H1 (cell line): ENCODE data around the gene NDRG2. TPM values are rescaled to one million over a fixed set of nuclear protein-coding genes. Genes with fewer than 3 reads are reported as not detected.

ENCODE experiments used
- CTCF ChIA-PET: fragments of 300-600 bp; sonication (Branson Sonifier 250); formaldehyde crosslinking; loops from one replicate; lab custom pipeline; 2021; ENCODE audit not compliant: partially characterized antibody; lab: Charles Lee
- POLR2A ChIA-PET: fragments of 300-600 bp; sonication (Branson Sonifier 250); formaldehyde crosslinking; loops from one replicate; lab custom pipeline; 2021; ENCODE audit warnings: inconsistent platforms; ENCODE audit not compliant: partially characterized antibody; lab: Charles Lee
- DNase-seq, 2 experiments: peaks; one replicate each; pipeline versions ENCODE4 v3.0.0 to v3.0.0-alpha.2; 2010 to 2022; ENCODE audit warnings: low spot score in 2 of 2, low read depth in 1 of 2, mixed read lengths in 1 of 2
- FAIRE-seq: peaks from 2 replicates; lab custom pipeline; 2011; peaks lifted over from hg19 to GRCh38; lab: Jason Lieb, UNC
- H2AFZ ChIP-seq: 2 replicates; pipeline ENCODE4 v1.8.1; 2012; ENCODE audit warnings: low read length, inconsistent platforms
- H2AK5ac ChIP-seq: 2 replicates; pipeline ENCODE4 v1.6.1; 2013; ENCODE audit warnings: low read depth, low read length
- H2BK120ac ChIP-seq: replicated peaks from 2 replicates; pipeline ENCODE3; 2013; ENCODE audit warnings: low read depth, low read length, inconsistent platforms
- H2BK12ac ChIP-seq: 2 replicates; pipeline ENCODE4 v1.6.1; 2013; ENCODE audit warnings: low read depth, low read length
- H2BK15ac ChIP-seq: 2 replicates; pipeline ENCODE4 v1.6.1; 2013; ENCODE audit warnings: low read length
- H2BK20ac ChIP-seq: 2 replicates; pipeline ENCODE4 v1.6.1; 2013; ENCODE audit warnings: low read length
- H2BK5ac ChIP-seq: 2 replicates; pipeline ENCODE4 v1.6.1; 2013; ENCODE audit warnings: low read depth, low read length
- H3K14ac ChIP-seq: 2 replicates; pipeline ENCODE4 v1.6.1; 2013; ENCODE audit warnings: inconsistent platforms; ENCODE audit not compliant: insufficient read length
- H3K18ac ChIP-seq: 2 replicates; pipeline ENCODE4 v1.6.1; 2013; ENCODE audit warnings: low read length; ENCODE audit errors: extremely low read depth
- H3K23ac ChIP-seq: 2 replicates; pipeline ENCODE4 v1.6.1; 2013; ENCODE audit warnings: inconsistent platforms; ENCODE audit not compliant: insufficient read length
- H3K23me2 ChIP-seq: 2 replicates; pipeline ENCODE4 v1.6.1; 2013; ENCODE audit warnings: low read depth, low read length
- H3K27ac ChIP-seq: 2 replicates; pipeline ENCODE4 v1.6.1; 2011; ENCODE audit warnings: low read depth, low read length, inconsistent platforms
- H3K27me3 ChIP-seq, 4 experiments: replicated peaks in 1 of 4; 1 replicate in 1 of 4; 2 replicates in 3 of 4; pipeline versions ENCODE4 v1.6.1 to v1.8.1; 2011 to 2013; ENCODE audit warnings: low read length in 3 of 4, mild to moderate bottlenecking in 3 of 4, inconsistent platforms in 2 of 4, mixed read lengths in 2 of 4, moderate library complexity in 1 of 4; ENCODE audit not compliant: control insufficient read depth in 3 of 4, insufficient read depth in 3 of 4; ENCODE audit errors: extremely low read depth in 1 of 4
- H3K36me3 ChIP-seq, 4 experiments: 2 replicates each; pipeline versions ENCODE4 v1.6.1 to v1.8.1; 2011 to 2013; ENCODE audit warnings: mild to moderate bottlenecking in 4 of 4, low read length in 3 of 4, moderate library complexity in 2 of 4, control low read depth in 1 of 4, inconsistent platforms in 1 of 4; ENCODE audit not compliant: insufficient read depth in 4 of 4, control insufficient read depth in 2 of 4
- H3K4ac ChIP-seq: replicated peaks from 2 replicates; pipeline ENCODE3; 2013; ENCODE audit warnings: low read length, low read depth, mixed read lengths, inconsistent platforms; ENCODE audit not compliant: insufficient read length
- H3K4me1 ChIP-seq, 4 experiments: replicated peaks in 1 of 4; 1 replicate in 1 of 4; 2 replicates in 3 of 4; pipeline versions ENCODE4 v1.6.1 to v1.8.1; 2011 to 2013; ENCODE audit warnings: low read length in 3 of 4, inconsistent platforms in 2 of 4, mixed read lengths in 1 of 4; ENCODE audit not compliant: insufficient read depth in 4 of 4, control insufficient read depth in 3 of 4
- H3K4me2 ChIP-seq, 2 experiments: 2 replicates each; pipeline versions ENCODE4 v1.6.1 to v1.8.1; 2011 to 2013; ENCODE audit warnings: low read depth in 2 of 2, low read length in 2 of 2, control low read depth in 1 of 2, inconsistent platforms in 1 of 2, mild to moderate bottlenecking in 1 of 2; ENCODE audit not compliant: insufficient read depth in 1 of 2
- H3K4me3 ChIP-seq, 4 experiments: fragments of 200-600, 300-600 bp in 1 of 4; sonication (generic), shearing (Covaris generic), sonication (Bioruptor Twin) in 1 of 4; 2 replicates each; pipeline versions ENCODE4 v1.5.1 to v1.8.1; 2011 to 2016; ENCODE audit warnings: low read length in 4 of 4, low read depth in 3 of 4, control low read depth in 2 of 4, inconsistent platforms in 2 of 4, mild to moderate bottlenecking in 2 of 4, mixed read lengths in 1 of 4, moderate library complexity in 1 of 4; ENCODE audit not compliant: insufficient read depth in 2 of 4; ENCODE audit errors: extremely low read depth in 1 of 4
- H3K56ac ChIP-seq: replicated peaks from 2 replicates; pipeline ENCODE3; 2013; ENCODE audit warnings: low read depth, mild to moderate bottlenecking, mixed read lengths, low read length, inconsistent platforms; ENCODE audit not compliant: insufficient read length
- H3K79me1 ChIP-seq: 2 replicates; pipeline ENCODE4 v1.6.1; 2013; ENCODE audit warnings: low read depth, low read length, control low read depth
- H3K79me2 ChIP-seq, 2 experiments: 2 replicates each; pipeline versions ENCODE4 v1.6.1 to v1.8.1; 2012 to 2013; ENCODE audit warnings: low read length in 2 of 2, mild to moderate bottlenecking in 2 of 2, inconsistent platforms in 1 of 2; ENCODE audit not compliant: insufficient read depth in 2 of 2, control insufficient read depth in 1 of 2
- H3K9ac ChIP-seq, 4 experiments: replicated peaks in 1 of 4; 1 replicate in 1 of 4; 2 replicates in 3 of 4; pipeline versions ENCODE4 v1.6.1 to v1.8.1; 2011 to 2013; ENCODE audit warnings: low read depth in 3 of 4, low read length in 3 of 4, control low read depth in 2 of 4, mild to moderate bottlenecking in 2 of 4, moderate library complexity in 2 of 4, inconsistent platforms in 1 of 4; ENCODE audit errors: extremely low read depth in 1 of 4
- H3K9me3 ChIP-seq, 2 experiments: 2 replicates each; pipeline versions ENCODE4 v1.6.1 to v1.8.1; 2012 to 2013; ENCODE audit warnings: mild to moderate bottlenecking in 2 of 2, moderate library complexity in 2 of 2, control low read depth in 1 of 2, inconsistent platforms in 1 of 2, low read depth in 1 of 2, low read length in 1 of 2, mixed read lengths in 1 of 2; ENCODE audit not compliant: insufficient read depth in 2 of 2
- H4K20me1 ChIP-seq, 2 experiments: replicated peaks in 1 of 2; 2 replicates each; pipeline versions ENCODE3 to v1.8.1; 2011 to 2013; ENCODE audit warnings: inconsistent platforms in 2 of 2, low read length in 2 of 2, mild to moderate bottlenecking in 1 of 2; ENCODE audit not compliant: insufficient read depth in 2 of 2, control insufficient read depth in 1 of 2
- H4K5ac ChIP-seq: 2 replicates; pipeline ENCODE4 v1.6.1; 2013; ENCODE audit warnings: low read length, low read depth, mixed read lengths, inconsistent platforms; ENCODE audit not compliant: insufficient read length
- H4K8ac ChIP-seq: 2 replicates; pipeline ENCODE4 v1.8.0; 2013; ENCODE audit warnings: mild to moderate bottlenecking, moderate library complexity, low read length, inconsistent platforms; ENCODE audit not compliant: insufficient read depth; ENCODE audit errors: extremely low read depth
- H4K91ac ChIP-seq: replicated peaks from 2 replicates; pipeline ENCODE3; 2013; ENCODE audit warnings: low read length, mixed read lengths, inconsistent platforms; ENCODE audit not compliant: insufficient read length
- CBX8 ChIP-seq: fragments of 300-800, 300-1000 bp; sonication (generic); IDR thresholded peaks from 2 replicates; pipeline ENCODE4 v1.7.1; 2016; ENCODE audit warnings: low read depth, low read length, borderline replicate concordance
- CREB1 ChIP-seq: IDR thresholded peaks from 2 replicates; pipeline ENCODE4 v1.6.1; 2012; ENCODE audit warnings: inconsistent platforms
- EP300 ChIP-seq, 2 experiments: IDR thresholded peaks; 1 replicate in 1 of 2; 2 replicates in 1 of 2; pipeline ENCODE4 v1.6.1; 2011 to 2012; ENCODE audit warnings: low read depth in 2 of 2, low read length in 2 of 2, mild to moderate bottlenecking in 2 of 2, borderline replicate concordance in 1 of 2, inconsistent platforms in 1 of 2, moderate library complexity in 1 of 2
- FOSL1 ChIP-seq: IDR thresholded peaks from 2 replicates; pipeline ENCODE4 v1.6.1; 2011; ENCODE audit warnings: mild to moderate bottlenecking, low read depth, low read length, moderate library complexity; ENCODE audit not compliant: insufficient read depth
- NANOG ChIP-seq: IDR thresholded peaks from 2 replicates; pipeline ENCODE4 v1.6.1; 2011; ENCODE audit warnings: low read length, low read depth, mild to moderate bottlenecking, inconsistent platforms; ENCODE audit not compliant: insufficient read depth, poor library complexity, severe bottlenecking
- SUZ12 ChIP-seq: fragments of 200-600 bp; sonication (generic); IDR thresholded peaks from 2 replicates; pipeline ENCODE4 v1.6.1; 2012; ENCODE audit warnings: mild to moderate bottlenecking, inconsistent platforms, low read length, moderate library complexity, mixed read lengths
- TEAD4 ChIP-seq: IDR thresholded peaks from 2 replicates; pipeline ENCODE4 v1.6.1; 2012; ENCODE audit warnings: low read depth, low read length, inconsistent platforms, mixed read lengths
- WGBS, 2 experiments: shearing (Covaris generic) in 1 of 2; methylation state at CpG; one replicate each; pipeline versions ENCODE4 v1.1.6 to v1.1.7; 2013 to 2015; ENCODE audit warnings: low lambda C conversion rate in 2 of 2, mixed read lengths in 2 of 2, inconsistent platforms in 1 of 2, low coverage in 1 of 2, missing lambda C conversion rate in 1 of 2; ENCODE audit not compliant: insufficient replicate concordance in 2 of 2, insufficient coverage in 1 of 2, insufficient read length in 1 of 2; ENCODE audit errors: extremely low coverage in 1 of 2, missing lambda C conversion rate in 1 of 2; 5-methylcytosine and 5-hydroxymethylcytosine counted together
- polyA plus RNA-seq, 7 experiments: library from polyadenylated mRNA; depleted of rRNA in 3 of 7; stranded (reverse) in 5 of 7; unstranded in 2 of 7; fragments of >200 nt in 5 of 7; fragments of 200-250 nt in 2 of 7; gene quantifications; 1 replicate in 5 of 7; 2 replicates in 1 of 7; 4 replicates in 1 of 7; pipeline versions ENCODE4 v1.2.1 to v1.2.3, GENCODE V29; 2011 to 2013; ENCODE audit warnings: missing spikeins in 2 of 7, mixed read lengths in 2 of 7
- total RNA-seq: library from RNA; stranded (reverse); fragmentation: NEBNext Ultra II Directional; extraction: Animal tissue kit (Norgen Biotek cat#: 25700); gene quantifications from 2 replicates; pipeline ENCODE4 v1.2.1, GENCODE V29; 2021
- TF ChIP-seq, protein P1 (sequence below): IDR thresholded peaks from 2 replicates; pipeline ENCODE4 v1.6.1; 2011; ENCODE audit warnings: low read depth, mild to moderate bottlenecking, low read length; ENCODE audit not compliant: insufficient read depth
- TF ChIP-seq, protein P2 (sequence below), 3 experiments: IDR thresholded peaks; 1 replicate in 2 of 3; 2 replicates in 1 of 3; pipeline versions ENCODE4 v1.5.1 to v1.6.1; 2011; ENCODE audit warnings: low read length in 3 of 3, mild to moderate bottlenecking in 3 of 3, inconsistent platforms in 2 of 3, low read depth in 1 of 3, moderate library complexity in 1 of 3; ENCODE audit not compliant: insufficient read depth in 1 of 3; ENCODE audit errors: control extremely low read depth in 1 of 3

NDRG2 gene
- total and polyA plus RNA-seq, 2 of the 8 experiments (the other 6 are each of a cell fraction or from before 2014, with no cell fraction given) = 29.9 to 48.6 TPM

DNA sequence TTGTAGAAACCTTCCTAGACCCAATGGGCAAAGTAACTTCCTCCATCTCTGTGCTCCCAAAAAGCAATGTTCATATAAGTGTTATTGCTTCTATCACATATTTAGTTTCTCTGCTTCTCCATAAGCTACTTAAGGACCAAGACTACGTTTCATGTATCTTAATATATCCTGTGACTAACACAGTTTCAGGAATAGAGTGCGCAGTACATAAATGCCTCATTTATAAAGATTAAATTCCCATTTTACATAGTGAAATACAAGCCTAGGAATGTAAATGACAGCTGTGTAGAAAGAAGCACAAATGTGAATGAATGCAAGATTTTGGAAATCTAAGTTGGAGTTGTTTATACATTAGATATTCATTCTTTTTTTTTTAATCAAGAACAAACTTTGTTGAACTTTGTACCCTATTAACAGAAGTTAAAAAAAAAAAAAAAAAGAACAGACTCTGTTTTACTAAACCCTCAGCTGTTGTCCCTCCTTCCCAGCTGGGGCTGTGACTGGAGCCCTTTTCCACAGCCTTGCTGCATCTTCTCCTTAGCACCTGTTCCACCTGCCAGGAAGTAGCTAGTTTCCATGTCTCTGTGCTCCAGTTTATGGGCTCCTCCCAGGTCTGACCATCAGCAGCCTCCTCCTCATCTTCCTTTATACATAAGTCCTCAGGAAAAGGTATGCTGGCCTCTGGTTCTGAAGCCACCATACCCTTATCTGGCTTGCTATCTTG, 42.1 kb downstream of the NDRG2 start:
- H3K23me2 ChIP-seq = no peaks in the 10 kb centered on the region
- CTCF ChIA-PET = interaction anchor here (1.4 to 3.9 kb wide), 4 partner anchors 9 to 32 kb away, joined by 3 to 21 read pairs (median 6); partner anchors contain the start of gene SLC39A2
- TF ChIP-seq FOSL1 (no peak), EP300 (IDR thresholded peaks at IDR 0.05; ENCODE audit: borderline replicate concordance in 1 of 2, low read depth in 2 of 2, low read length in 2 of 2) (no peak), NANOG (no peak), SUZ12 (no peak), CREB1 (no peak), TEAD4 (no peak), CBX8 (no peak)
- TF ChIP-seq, protein P1, sequence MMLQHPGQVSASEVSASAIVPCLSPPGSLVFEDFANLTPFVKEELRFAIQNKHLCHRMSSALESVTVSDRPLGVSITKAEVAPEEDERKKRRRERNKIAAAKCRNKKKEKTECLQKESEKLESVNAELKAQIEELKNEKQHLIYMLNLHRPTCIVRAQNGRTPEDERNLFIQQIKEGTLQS = no peak
- TF ChIP-seq, protein P2, sequence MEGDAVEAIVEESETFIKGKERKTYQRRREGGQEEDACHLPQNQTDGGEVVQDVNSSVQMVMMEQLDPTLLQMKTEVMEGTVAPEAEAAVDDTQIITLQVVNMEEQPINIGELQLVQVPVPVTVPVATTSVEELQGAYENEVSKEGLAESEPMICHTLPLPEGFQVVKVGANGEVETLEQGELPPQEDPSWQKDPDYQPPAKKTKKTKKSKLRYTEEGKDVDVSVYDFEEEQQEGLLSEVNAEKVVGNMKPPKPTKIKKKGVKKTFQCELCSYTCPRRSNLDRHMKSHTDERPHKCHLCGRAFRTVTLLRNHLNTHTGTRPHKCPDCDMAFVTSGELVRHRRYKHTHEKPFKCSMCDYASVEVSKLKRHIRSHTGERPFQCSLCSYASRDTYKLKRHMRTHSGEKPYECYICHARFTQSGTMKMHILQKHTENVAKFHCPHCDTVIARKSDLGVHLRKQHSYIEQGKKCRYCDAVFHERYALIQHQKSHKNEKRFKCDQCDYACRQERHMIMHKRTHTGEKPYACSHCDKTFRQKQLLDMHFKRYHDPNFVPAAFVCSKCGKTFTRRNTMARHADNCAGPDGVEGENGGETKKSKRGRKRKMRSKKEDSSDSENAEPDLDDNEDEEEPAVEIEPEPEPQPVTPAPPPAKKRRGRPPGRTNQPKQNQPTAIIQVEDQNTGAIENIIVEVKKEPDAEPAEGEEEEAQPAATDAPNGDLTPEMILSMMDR (IDR thresholded peaks at IDR 0.05; ENCODE audit: control extremely low read depth in 1 of 3, insufficient read depth in 1 of 3, low read depth in 1 of 3, low read length in 3 of 3) = no peak

More for the DNA sequence above, 42.1 kb downstream of the NDRG2 start:
- no peak overlapping the region for H4K8ac ChIP-seq
- FAIRE-seq (no peak), DNase-seq (no peak)
- no peak overlapping the region for H2BK20ac ChIP-seq
- no peaks in the 10 kb centered on the region for H4K20me1 ChIP-seq
- H2BK5ac ChIP-seq = no peak overlapping the region
- H3K9ac ChIP-seq = no peak overlapping the region
- H3K79me2 ChIP-seq = no peaks in the 10 kb centered on the region
- peaks cover 0 to 2% (median 0%) of the 10 kb centered on the region in 4 experiments; a peak in 2 of 7 replicates for H3K27me3 ChIP-seq
- no peaks in the 10 kb centered on the region for H3K4me1 ChIP-seq
- H3K36me3 ChIP-seq = no peaks in the 10 kb centered on the region
- H2AFZ ChIP-seq = no peak overlapping the region
- no peak overlapping the region for H3K56ac ChIP-seq
- H3K23ac ChIP-seq = no peak overlapping the region
- no peak overlapping the region for H3K4me2 ChIP-seq
- H3K18ac ChIP-seq = no peak overlapping the region
- H2BK120ac ChIP-seq = no peak overlapping the region
- no peak overlapping the region for H2AK5ac ChIP-seq
- no peak overlapping the region for H3K4me3 ChIP-seq
- no peak overlapping the region for H2BK12ac ChIP-seq
- no peak overlapping the region for H4K91ac ChIP-seq
- H3K27ac ChIP-seq = no peak overlapping the region
- H3K79me1 ChIP-seq = no peaks in the 10 kb centered on the region
- no peak overlapping the region for H4K5ac ChIP-seq
- POLR2A ChIA-PET = interaction anchor here (1.3 to 1.6 kb wide), 3 partner anchors 12 to 282 kb away, joined by 3 to 6 read pairs (median 4); no protein-coding TSS in a partner anchor
- no peaks in the 10 kb centered on the region for H3K9me3 ChIP-seq
- no peak overlapping the region for H3K14ac ChIP-seq
- WGBS, 2 experiments = 72% methylated on average over 2 of the region's 2 CpGs; no CpG with 5 or more reads in 1 of the 2 experiments
- no peak overlapping the region for H3K4ac ChIP-seq
- H2BK15ac ChIP-seq = no peak overlapping the region
